Lower leg skin (tissue), 3 donors: Measurements from ENCODE around the gene NGB.

Source experiments
- CTCF ChIP-seq, 3 donors: fragments of 450-650 bp; IDR thresholded peaks; one replicate each; pipeline ENCODE4 v1.5.1; 2016; ENCODE audit warnings: antibody characterized with exemption in 3 of 3, mild to moderate bottlenecking in 3 of 3, moderate library complexity in 2 of 3
- POLR2A ChIP-seq, 2 donors: fragments of 450-650 bp; IDR thresholded peaks; one replicate each; pipeline ENCODE4 v1.6.1; 2016 to 2017; ENCODE audit warnings: antibody characterized with exemption in 2 of 2, mild to moderate bottlenecking in 1 of 2, moderate library complexity in 1 of 2

- TF ChIP-seq CTCF (IDR thresholded peaks at IDR 0.05) = no peak
- no peak for TF ChIP-seq POLR2A (IDR thresholded peaks at IDR 0.05)
These were observed 53.5 kb downstream of the NGB start for GRCh38 chr14:77217551-77217950.
